HL-60 (cell line): Measurements from ENCODE around the gene GPR52.

Source experiments
- DNase-seq, 2 experiments: peaks; one replicate each; pipeline ENCODE4 v3.0.0-alpha.2; 2010 to 2020; ENCODE audit warnings: low read depth in 1 of 2, low spot score in 1 of 2
- H3K27ac ChIP-seq: fragments of 250-450 bp; sonication (Bioruptor Pico); replicated peaks from 2 replicates; pipeline ENCODE4 v1.5.1; 2020; ENCODE audit warnings: mild to moderate bottlenecking, moderate library complexity
- H3K27me3 ChIP-seq: fragments of 250-450 bp; sonication (Bioruptor Pico); 2 replicates; pipeline ENCODE4 v1.5.1; 2021; ENCODE audit warnings: mild to moderate bottlenecking, moderate library complexity; ENCODE audit not compliant: insufficient read depth, poor library complexity, severe bottlenecking
- H3K4me3 ChIP-seq: replicated peaks from 2 replicates; pipeline ENCODE4 v1.5.1; 2011; ENCODE audit warnings: mild to moderate bottlenecking, control low read depth, low read length; ENCODE audit not compliant: insufficient read depth
- CTCF ChIP-seq: IDR thresholded peaks from one replicate; pipeline ENCODE4 v1.5.1; 2011; ENCODE audit warnings: low read length, control low read depth, inconsistent platforms; ENCODE audit not compliant: insufficient read depth
- GABPA ChIP-seq: IDR thresholded peaks from 2 replicates; pipeline ENCODE4 v1.6.1; 2012; ENCODE audit warnings: low read depth
- POLR2AphosphoS5 ChIP-seq: IDR thresholded peaks from 2 replicates; pipeline ENCODE4 v1.6.1; 2012; ENCODE audit warnings: low read depth
- REST ChIP-seq: IDR thresholded peaks from 2 replicates; pipeline ENCODE4 v1.6.1; 2012; ENCODE audit warnings: low read depth; ENCODE audit not compliant: insufficient replicate concordance
- SPI1 ChIP-seq: IDR thresholded peaks from 2 replicates; pipeline ENCODE4 v1.6.1; 2012; ENCODE audit warnings: low read depth, mild to moderate bottlenecking, borderline replicate concordance

Gene GPR52

GRCh38 chr1:174433451-174433850 is 14.3 kb upstream of the GPR52 start:
- H3K27me3 ChIP-seq = no peaks in the 10 kb centered on the region
- no peak for TF ChIP-seq GABPA
- TF ChIP-seq POLR2AphosphoS5 = no peak
- no peak overlapping the region for H3K4me3 ChIP-seq
- no peak for DNase-seq
- no peak overlapping the region for H3K27ac ChIP-seq

GRCh38 chr1:174445351-174445750 is 2.4 kb upstream of the GPR52 start:
- Histone ChIP-seq H3K27me3 (no peaks in the 10 kb centered on the region), H3K27ac (no peak overlapping the region), H3K4me3 (no peak overlapping the region)
- no peak for TF ChIP-seq GABPA
- TF ChIP-seq REST = no peak
- TF ChIP-seq CTCF = no peak
- no peak for TF ChIP-seq SPI1
- no peak for TF ChIP-seq POLR2AphosphoS5
- DNase-seq = no peak

- TF ChIP-seq POLR2AphosphoS5 (no peak), SPI1 (no peak), GABPA (no peak), CTCF (no peak), REST (no peak)
- no peak overlapping the region for H3K4me3 ChIP-seq
- DNase-seq = no peak
- no peaks in the 10 kb centered on the region for H3K27me3 ChIP-seq
- H3K27ac ChIP-seq = no peak overlapping the region
Measured at GRCh38 chr1:174445817-174446216, 1.9 kb upstream of the GPR52 start.

GRCh38 chr1:174448531-174448883 is 743 bp downstream of the GPR52 start:
- H3K27me3 ChIP-seq = no peaks in the 10 kb centered on the region
- no peak for DNase-seq
- TF ChIP-seq REST = no peak
- no peak overlapping the region for H3K4me3 ChIP-seq
- no peak overlapping the region for H3K27ac ChIP-seq
